ENCODE data around the gene IL4I1.

IL4I1 gene

DNA sequence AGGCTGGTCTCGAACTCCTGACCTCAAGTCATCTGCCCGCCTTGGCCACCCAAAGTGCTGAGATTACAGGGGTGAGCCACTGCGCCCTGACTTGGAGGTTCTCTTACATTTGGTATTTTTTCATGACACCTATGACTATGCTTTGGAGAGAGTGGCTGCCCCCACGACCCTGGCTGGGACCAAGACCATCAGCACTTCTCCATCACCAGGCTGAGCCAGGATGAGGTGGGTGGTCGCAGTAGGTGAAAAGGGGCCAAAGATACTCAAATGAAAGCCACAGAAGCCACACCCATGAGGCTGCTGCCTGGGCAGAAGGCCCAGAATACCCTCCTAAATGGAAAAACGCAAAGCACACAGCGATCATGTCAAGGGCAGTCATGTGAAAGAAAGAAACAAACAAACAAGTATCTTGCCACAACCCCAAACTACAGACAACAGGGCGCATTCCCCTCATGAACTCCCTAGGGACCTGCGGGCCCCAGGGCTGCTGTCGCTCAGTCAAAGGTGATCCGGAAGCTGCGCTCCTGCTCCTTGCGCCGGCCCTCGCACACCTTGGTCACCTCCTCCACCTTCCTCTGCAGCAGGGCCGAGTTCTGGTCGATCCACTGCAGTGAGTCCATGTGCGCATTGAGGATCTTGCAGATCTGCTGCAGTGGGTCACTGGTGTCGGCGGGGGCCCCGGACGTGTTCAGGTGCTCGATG lies 11.2 kb upstream of the IL4I1 start:
- DNase-seq = no peak
- no peak overlapping the region for H3K27ac ChIP-seq
- TF ChIP-seq, protein P1, sequence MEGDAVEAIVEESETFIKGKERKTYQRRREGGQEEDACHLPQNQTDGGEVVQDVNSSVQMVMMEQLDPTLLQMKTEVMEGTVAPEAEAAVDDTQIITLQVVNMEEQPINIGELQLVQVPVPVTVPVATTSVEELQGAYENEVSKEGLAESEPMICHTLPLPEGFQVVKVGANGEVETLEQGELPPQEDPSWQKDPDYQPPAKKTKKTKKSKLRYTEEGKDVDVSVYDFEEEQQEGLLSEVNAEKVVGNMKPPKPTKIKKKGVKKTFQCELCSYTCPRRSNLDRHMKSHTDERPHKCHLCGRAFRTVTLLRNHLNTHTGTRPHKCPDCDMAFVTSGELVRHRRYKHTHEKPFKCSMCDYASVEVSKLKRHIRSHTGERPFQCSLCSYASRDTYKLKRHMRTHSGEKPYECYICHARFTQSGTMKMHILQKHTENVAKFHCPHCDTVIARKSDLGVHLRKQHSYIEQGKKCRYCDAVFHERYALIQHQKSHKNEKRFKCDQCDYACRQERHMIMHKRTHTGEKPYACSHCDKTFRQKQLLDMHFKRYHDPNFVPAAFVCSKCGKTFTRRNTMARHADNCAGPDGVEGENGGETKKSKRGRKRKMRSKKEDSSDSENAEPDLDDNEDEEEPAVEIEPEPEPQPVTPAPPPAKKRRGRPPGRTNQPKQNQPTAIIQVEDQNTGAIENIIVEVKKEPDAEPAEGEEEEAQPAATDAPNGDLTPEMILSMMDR (IDR thresholded peaks at IDR 0.05; ENCODE audit: low read depth, low read length) = no peak
- H3K36me3 ChIP-seq = peaks cover 62% of the 10 kb centered on the region
- no peak overlapping the region for H3K4me3 ChIP-seq (ENCODE audit: low read depth, low read length)
- H3K27me3 ChIP-seq (ENCODE audit: insufficient read depth, low read depth, severe bottlenecking) = no peaks in the 10 kb centered on the region
- H3K9me3 ChIP-seq (ENCODE audit: severe bottlenecking) = no peaks in the 10 kb centered on the region

DNA sequence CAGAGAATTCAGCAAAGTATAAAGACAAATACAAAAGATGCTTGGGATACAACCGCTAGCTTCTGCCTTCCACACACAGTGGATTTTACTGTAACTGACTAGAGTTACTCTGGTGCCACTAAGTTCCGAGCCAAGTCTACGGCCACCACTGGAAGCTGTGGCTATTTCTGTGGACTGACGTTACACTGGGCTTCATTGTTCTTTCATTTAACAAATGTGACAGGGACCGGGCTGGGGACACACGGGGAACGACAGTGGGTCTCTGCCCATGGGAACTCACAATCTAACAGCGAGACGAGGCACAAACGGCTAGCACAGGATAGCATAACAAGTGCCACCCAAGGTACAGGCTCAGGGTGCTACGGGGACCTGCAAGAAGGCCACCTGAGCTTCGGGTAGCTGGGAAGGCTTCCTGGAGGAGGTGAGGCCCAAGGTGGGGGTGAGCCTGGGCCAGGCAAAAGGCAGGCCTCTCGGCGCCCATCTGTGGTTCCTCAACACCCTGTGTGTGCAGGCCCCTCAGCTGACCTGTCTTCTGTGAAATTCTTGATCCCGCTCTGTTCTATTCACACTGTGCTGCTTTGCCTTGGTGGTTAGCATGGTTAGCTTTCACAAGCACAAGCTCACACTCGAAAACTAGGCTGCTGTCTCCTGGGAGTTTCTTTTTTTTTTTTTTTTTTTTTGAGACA lies 10.3 kb upstream of the IL4I1 start:
- no peak for DNase-seq
- Histone ChIP-seq H3K9me3 (ENCODE audit: severe bottlenecking) (no peaks in the 10 kb centered on the region), H3K27me3 (ENCODE audit: insufficient read depth, low read depth, severe bottlenecking) (no peaks in the 10 kb centered on the region), H3K27ac (no peak overlapping the region), H3K36me3 (peaks cover 55% of the 10 kb centered on the region), H3K4me3 (ENCODE audit: low read depth, low read length) (no peak overlapping the region)
- TF ChIP-seq, protein P1 (IDR thresholded peaks at IDR 0.05; ENCODE audit: low read depth, low read length) = no peak

DNA sequence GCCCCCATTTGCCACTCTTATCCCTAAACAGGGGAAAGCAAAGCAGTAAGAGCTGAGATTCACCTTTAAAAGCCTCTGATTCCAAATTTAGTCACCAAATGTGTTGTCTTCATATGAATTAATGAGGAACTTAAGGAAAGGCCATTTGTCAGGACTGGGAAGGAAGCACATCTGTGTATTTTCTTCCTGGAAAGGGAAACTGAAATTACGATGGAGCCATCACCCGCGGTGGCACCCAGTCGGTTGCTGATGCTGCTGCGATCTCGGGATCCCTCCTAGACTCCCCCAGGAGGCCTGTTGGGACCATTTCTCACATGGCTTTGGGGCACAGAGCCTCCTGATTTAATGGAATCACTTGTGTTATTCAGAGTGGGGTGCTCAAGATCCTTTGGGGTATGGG lies 7.4 kb upstream of the IL4I1 start:
- no peak overlapping the region for H3K4me3 ChIP-seq (ENCODE audit: low read depth, low read length)
- TF ChIP-seq, protein P1 (IDR thresholded peaks at IDR 0.05; ENCODE audit: low read depth, low read length) = no peak
- no peak for DNase-seq
- no peaks in the 10 kb centered on the region for H3K9me3 ChIP-seq (ENCODE audit: severe bottlenecking)
- H3K36me3 ChIP-seq = peaks cover 30% of the 10 kb centered on the region
- no peaks in the 10 kb centered on the region for H3K27me3 ChIP-seq (ENCODE audit: insufficient read depth, low read depth, severe bottlenecking)
- H3K27ac ChIP-seq = no peak overlapping the region

DNA sequence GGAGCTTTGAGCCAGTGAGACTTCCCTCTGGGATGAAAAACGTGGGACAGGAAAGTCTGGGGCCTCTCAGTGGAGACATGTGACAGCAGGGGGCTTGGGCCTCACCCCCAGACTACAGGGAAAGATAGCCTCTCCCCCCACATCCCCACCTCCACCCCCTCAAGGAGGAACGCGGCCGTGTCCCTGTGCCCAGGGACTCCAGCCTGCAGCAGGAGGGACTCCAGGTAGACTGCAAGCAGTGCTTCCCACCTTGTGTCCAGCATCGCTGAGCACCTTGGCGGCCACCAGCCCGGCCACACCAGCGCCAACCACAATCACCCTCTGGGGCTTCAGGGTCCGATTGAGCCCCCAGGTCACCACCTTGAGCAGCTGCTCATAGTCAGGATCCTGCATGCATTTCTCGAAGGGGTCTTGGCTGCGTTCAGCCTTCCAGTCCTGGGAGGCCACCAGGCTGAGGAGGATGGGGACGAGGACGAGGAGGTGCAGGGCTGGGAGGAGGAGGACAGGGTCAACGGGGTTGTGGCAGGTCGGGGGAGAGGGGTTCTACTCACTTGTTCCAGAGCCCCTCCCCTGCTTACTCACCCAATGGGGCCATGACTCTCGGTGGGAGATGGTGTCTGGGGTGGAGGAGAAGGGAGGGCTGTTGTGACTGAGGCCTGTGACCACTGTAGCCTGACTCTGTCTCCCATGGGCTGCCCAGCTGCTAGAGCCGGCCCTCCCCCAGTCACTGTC lies 955 bp downstream of the IL4I1 start:
- no peak for DNase-seq
- Histone ChIP-seq H3K36me3 (no peaks in the 10 kb centered on the region), H3K27ac (no peak overlapping the region), H3K9me3 (ENCODE audit: severe bottlenecking) (no peaks in the 10 kb centered on the region), H3K27me3 (ENCODE audit: insufficient read depth, low read depth, severe bottlenecking) (no peaks in the 10 kb centered on the region), H3K4me3 (ENCODE audit: low read depth, low read length) (no peak overlapping the region)
- TF ChIP-seq, protein P1 (IDR thresholded peaks at IDR 0.05; ENCODE audit: low read depth, low read length) = no peak

DNA sequence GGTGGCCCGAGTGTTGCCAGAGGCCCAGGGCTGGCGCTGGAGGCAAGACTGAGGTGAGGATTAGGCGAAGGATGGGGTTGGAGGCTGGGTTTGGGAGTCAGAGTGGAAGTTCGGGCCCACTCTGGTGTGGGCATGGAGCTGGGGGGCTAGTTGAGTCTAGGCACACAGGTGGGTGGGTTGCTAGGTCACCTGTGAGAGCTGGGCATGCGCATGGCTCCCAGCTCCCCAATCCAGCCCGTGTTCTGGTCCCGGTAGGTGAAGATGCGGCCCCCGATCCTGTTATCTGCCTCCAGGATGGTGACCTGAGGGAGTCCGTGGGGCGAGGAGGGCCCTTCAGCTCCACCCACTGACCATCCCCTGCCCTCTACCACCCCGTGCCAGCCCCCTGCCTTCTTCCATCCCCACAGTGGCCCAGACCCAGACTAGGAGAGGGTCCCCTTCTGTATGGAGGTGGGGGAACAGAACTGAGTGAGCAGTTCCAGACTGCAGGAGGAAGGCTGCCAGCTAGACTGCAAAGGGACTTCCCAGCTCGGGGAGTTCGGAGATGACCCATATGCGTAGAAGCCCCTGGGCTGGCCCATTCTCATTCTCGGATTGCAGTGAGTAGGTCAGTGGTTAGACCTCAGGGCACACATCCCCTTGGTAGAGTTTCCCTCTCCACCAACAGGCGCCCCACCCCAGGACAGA lies 1.7 kb downstream of the IL4I1 start:
- no peak overlapping the region for H3K4me3 ChIP-seq (ENCODE audit: low read depth, low read length)
- no peak overlapping the region for H3K27ac ChIP-seq
- H3K27me3 ChIP-seq (ENCODE audit: insufficient read depth, low read depth, severe bottlenecking) = no peaks in the 10 kb centered on the region
- H3K36me3 ChIP-seq = no peaks in the 10 kb centered on the region
- no peak for DNase-seq
- H3K9me3 ChIP-seq (ENCODE audit: severe bottlenecking) = no peaks in the 10 kb centered on the region
- TF ChIP-seq, protein P1 (IDR thresholded peaks at IDR 0.05; ENCODE audit: low read depth, low read length) = no peak
